Liver (tissue), 3 donors: ENCODE measurements around the gene MAP3K10.

Experiments
- FOXA1 ChIP-seq: IDR thresholded peaks from 2 replicates; pipeline ENCODE4 v1.6.1; 2016; ENCODE audit warnings: antibody characterized with exemption
- HNF4G ChIP-seq: IDR thresholded peaks from 2 replicates; pipeline ENCODE4 v1.6.1; 2016; ENCODE audit warnings: antibody characterized with exemption
- JUND ChIP-seq, 2 donors: IDR thresholded peaks; 2 replicates each; pipeline ENCODE4 v1.6.1; 2016; ENCODE audit warnings: antibody characterized with exemption in 2 of 2
- RAD21 ChIP-seq, 2 donors: IDR thresholded peaks; 2 replicates each; pipeline ENCODE4 v1.6.1; 2016; ENCODE audit warnings: antibody characterized with exemption in 2 of 2, mild to moderate bottlenecking in 2 of 2
- TAF1 ChIP-seq: conservative IDR thresholded peaks from 2 replicates; pipeline ENCODE4 v1.6.1; 2016; ENCODE audit warnings: antibody characterized with exemption, mild to moderate bottlenecking
- YY1 ChIP-seq: IDR thresholded peaks from 2 replicates; pipeline ENCODE4 v1.6.1; 2016; ENCODE audit warnings: antibody characterized with exemption, mild to moderate bottlenecking
- TF ChIP-seq, protein P1 (sequence below): fragments of 150-350 bp; IDR thresholded peaks from 2 replicates; pipeline ENCODE4 v1.5.1; 2017; ENCODE audit warnings: improper control_type of control experiment, low read depth, low read length; ENCODE audit not compliant: missing input control
- TF ChIP-seq, protein P2 (sequence below): IDR thresholded peaks from 2 replicates; pipeline ENCODE4 v1.6.1; 2016; ENCODE audit warnings: antibody characterized with exemption
- TF ChIP-seq, protein P3 (sequence below): IDR thresholded peaks from 2 replicates; pipeline ENCODE4 v1.6.1; 2016; ENCODE audit warnings: antibody characterized with exemption, mild to moderate bottlenecking
- TF ChIP-seq, protein P4 (sequence below): IDR thresholded peaks from 2 replicates; pipeline ENCODE4 v1.6.1; 2016; ENCODE audit warnings: antibody characterized with exemption
- donor health status: healthy.
- donor health status: healthy.

DNA sequence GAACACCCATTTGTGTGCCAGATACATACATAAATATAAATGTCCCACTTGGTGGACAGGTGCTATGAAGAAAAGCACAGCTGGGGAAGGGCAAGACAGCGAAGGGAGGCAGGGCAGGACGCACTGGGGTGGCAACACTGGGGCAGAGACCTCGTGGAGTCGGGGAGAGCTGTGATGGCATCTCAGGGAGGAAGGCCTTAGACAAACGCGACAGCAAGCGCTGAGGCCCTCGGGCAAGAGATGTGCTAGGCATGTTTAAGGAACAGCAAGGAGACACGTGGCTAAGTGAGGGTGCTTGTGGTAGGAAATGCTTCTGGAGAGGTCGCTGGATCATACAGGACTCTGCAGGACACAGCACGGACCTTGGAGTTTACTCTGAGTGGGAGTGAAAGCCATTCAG lies 58.6 kb downstream of the MAP3K10 start:
- TF ChIP-seq RAD21 (IDR thresholded peaks at IDR 0.05): no peak
- TF ChIP-seq, protein P1, sequence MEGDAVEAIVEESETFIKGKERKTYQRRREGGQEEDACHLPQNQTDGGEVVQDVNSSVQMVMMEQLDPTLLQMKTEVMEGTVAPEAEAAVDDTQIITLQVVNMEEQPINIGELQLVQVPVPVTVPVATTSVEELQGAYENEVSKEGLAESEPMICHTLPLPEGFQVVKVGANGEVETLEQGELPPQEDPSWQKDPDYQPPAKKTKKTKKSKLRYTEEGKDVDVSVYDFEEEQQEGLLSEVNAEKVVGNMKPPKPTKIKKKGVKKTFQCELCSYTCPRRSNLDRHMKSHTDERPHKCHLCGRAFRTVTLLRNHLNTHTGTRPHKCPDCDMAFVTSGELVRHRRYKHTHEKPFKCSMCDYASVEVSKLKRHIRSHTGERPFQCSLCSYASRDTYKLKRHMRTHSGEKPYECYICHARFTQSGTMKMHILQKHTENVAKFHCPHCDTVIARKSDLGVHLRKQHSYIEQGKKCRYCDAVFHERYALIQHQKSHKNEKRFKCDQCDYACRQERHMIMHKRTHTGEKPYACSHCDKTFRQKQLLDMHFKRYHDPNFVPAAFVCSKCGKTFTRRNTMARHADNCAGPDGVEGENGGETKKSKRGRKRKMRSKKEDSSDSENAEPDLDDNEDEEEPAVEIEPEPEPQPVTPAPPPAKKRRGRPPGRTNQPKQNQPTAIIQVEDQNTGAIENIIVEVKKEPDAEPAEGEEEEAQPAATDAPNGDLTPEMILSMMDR: no peak
- no peak for TF ChIP-seq HNF4G
- TF ChIP-seq, protein P2, sequence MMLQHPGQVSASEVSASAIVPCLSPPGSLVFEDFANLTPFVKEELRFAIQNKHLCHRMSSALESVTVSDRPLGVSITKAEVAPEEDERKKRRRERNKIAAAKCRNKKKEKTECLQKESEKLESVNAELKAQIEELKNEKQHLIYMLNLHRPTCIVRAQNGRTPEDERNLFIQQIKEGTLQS: no peak
- TF ChIP-seq, protein P3, sequence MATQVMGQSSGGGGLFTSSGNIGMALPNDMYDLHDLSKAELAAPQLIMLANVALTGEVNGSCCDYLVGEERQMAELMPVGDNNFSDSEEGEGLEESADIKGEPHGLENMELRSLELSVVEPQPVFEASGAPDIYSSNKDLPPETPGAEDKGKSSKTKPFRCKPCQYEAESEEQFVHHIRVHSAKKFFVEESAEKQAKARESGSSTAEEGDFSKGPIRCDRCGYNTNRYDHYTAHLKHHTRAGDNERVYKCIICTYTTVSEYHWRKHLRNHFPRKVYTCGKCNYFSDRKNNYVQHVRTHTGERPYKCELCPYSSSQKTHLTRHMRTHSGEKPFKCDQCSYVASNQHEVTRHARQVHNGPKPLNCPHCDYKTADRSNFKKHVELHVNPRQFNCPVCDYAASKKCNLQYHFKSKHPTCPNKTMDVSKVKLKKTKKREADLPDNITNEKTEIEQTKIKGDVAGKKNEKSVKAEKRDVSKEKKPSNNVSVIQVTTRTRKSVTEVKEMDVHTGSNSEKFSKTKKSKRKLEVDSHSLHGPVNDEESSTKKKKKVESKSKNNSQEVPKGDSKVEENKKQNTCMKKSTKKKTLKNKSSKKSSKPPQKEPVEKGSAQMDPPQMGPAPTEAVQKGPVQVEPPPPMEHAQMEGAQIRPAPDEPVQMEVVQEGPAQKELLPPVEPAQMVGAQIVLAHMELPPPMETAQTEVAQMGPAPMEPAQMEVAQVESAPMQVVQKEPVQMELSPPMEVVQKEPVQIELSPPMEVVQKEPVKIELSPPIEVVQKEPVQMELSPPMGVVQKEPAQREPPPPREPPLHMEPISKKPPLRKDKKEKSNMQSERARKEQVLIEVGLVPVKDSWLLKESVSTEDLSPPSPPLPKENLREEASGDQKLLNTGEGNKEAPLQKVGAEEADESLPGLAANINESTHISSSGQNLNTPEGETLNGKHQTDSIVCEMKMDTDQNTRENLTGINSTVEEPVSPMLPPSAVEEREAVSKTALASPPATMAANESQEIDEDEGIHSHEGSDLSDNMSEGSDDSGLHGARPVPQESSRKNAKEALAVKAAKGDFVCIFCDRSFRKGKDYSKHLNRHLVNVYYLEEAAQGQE: no peak
- no peak for TF ChIP-seq TAF1
- TF ChIP-seq YY1: no peak
- TF ChIP-seq, protein P4, sequence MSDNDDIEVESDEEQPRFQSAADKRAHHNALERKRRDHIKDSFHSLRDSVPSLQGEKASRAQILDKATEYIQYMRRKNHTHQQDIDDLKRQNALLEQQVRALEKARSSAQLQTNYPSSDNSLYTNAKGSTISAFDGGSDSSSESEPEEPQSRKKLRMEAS: no peak
- TF ChIP-seq FOXA1: no peak
- no peak for TF ChIP-seq JUND (IDR thresholded peaks at IDR 0.05)
